Measurements from ENCODE around the gene NBPF4. TPM values are rescaled to one million over a fixed set of nuclear protein-coding genes. Genes with fewer than 3 reads are reported as not detected.
A peak's percentile ranks its signal among the peaks of the same experiment; 100 is the strongest.

NBPF4 gene
- polyA plus RNA-seq, 2 of the 4 experiments (the other 2 are of a cell fraction) = 0.25 to 0.37 TPM

- TF ChIP-seq REST (IDR thresholded peaks at IDR 0.05) (peak; percentile 29; the same call in 1 of the 2 replicates), PBX3 (IDR thresholded peaks at IDR 0.05) (0 out of 2 replicates have a peak, but pooled peaks have one; percentile 23), JUN (IDR thresholded peaks at IDR 0.05) (peak in 1 of 2 experiments; percentile 78; a peak in 2 of 5 replicates)
These were observed 43.8 kb downstream of the NBPF4 start, which contains the start of gene SLC25A24 (continued) for GRCh38 chr1:108199781-108200686.

- TF ChIP-seq MAX (IDR thresholded peaks at IDR 0.05) (0 out of 2 replicates have a peak, but pooled peaks have one; percentile 11), FOSL2 (IDR thresholded peaks at IDR 0.05) (no peak), FOSL2 (CRISPR knock-in tag; IDR thresholded peaks at IDR 0.05) (peak; percentile 31; the same call in 1 of the 2 replicates), NPAS2 (CRISPR knock-in tag; IDR thresholded peaks at IDR 0.05; ENCODE audit: borderline replicate concordance) (no peak)
- peak; percentile 17 to 47; a peak in 4 of 6 replicates for ATAC-seq
- POLR2A ChIA-PET = no interaction called here
- H3K4me2 ChIP-seq = peak overlapping the region; percentile 78
- no peak for FAIRE-seq
- peaks cover 16% of the 10 kb centered on the region; the same call in 1 of the 3 replicates for H3K4me1 ChIP-seq
- peak overlapping the region; percentile 94 to 98 for H3K27ac ChIP-seq
- CTCF ChIA-PET = no interaction called here
- WGBS (ENCODE audit: missing lambda C conversion rate) = under 1% methylated on average over 9 of the region's 9 CpGs
- H3K9me3 ChIP-seq = peaks cover 4% of the 10 kb centered on the region; the same call in 2 of the 3 replicates
- H3K4me3 ChIP-seq = peak overlapping the region; percentile 75
- peak; percentile 13 to 48 for DNase-seq (ENCODE audit: low read depth in 1 of 2, low spot score in 1 of 2)
These were observed 44.6 kb downstream of the NBPF4 start for GRCh38 chr1:108199201-108199691.

- ATAC-seq = no peak
- 100% methylated on average over 1 of the region's 1 CpG for WGBS (ENCODE audit: missing lambda C conversion rate)
- ChIA-PET POLR2A (no interaction called here), CTCF (interaction anchor here (1.2 kb wide), 1 partner anchor 33 kb away, joined by 3 read pairs; no protein-coding TSS in a partner anchor)
- Histone ChIP-seq H3K27ac (no peak overlapping the region), H3K4me3 (no peak overlapping the region), H3K9me3 (peaks cover 4% of the 10 kb centered on the region; the same call in 2 of the 3 replicates), H3K4me2 (no peak overlapping the region), H3K4me1 (peaks cover 12% of the 10 kb centered on the region; the same call in 1 of the 3 replicates)
- no peak for TF ChIP-seq NR3C1 (IDR thresholded peaks at IDR 0.05)
- TF ChIP-seq JUN (IDR thresholded peaks at IDR 0.05) = no peak
- TF ChIP-seq NFE2L2 (conservative IDR thresholded peaks at IDR 0.05; ENCODE audit: low read length) = no peak
- TF ChIP-seq E2F6 (IDR thresholded peaks at IDR 0.05; ENCODE audit: borderline replicate concordance, low read depth) = no peak
- TF ChIP-seq ZNF302 (CRISPR knock-in tag; IDR thresholded peaks at IDR 0.05) = no peak
- TF ChIP-seq ELK1 (IDR thresholded peaks at IDR 0.05; ENCODE audit: low read depth, low read length) = no peak
- TF ChIP-seq ZFP36 (IDR thresholded peaks at IDR 0.05; ENCODE audit: borderline replicate concordance, partially characterized antibody) = no peak
- no peak for TF ChIP-seq REST (IDR thresholded peaks at IDR 0.05)
- no peak for TF ChIP-seq CEBPB (IDR thresholded peaks at IDR 0.05)
- TF ChIP-seq CHD4 (IDR thresholded peaks at IDR 0.05; ENCODE audit: borderline replicate concordance) = no peak
- TF ChIP-seq ZSCAN20 (CRISPR knock-in tag; IDR thresholded peaks at IDR 0.05) = no peak
- no peak for TF ChIP-seq FOSL2 (IDR thresholded peaks at IDR 0.05)
- no peak for TF ChIP-seq FOSL2 (CRISPR knock-in tag; IDR thresholded peaks at IDR 0.05)
- no peak for TF ChIP-seq KDM5A (IDR thresholded peaks at IDR 0.05)
- no peak for TF ChIP-seq CHD2 (IDR thresholded peaks at IDR 0.05; ENCODE audit: low read length, partially characterized antibody)
- TF ChIP-seq HDAC2 (IDR thresholded peaks at IDR 0.05) = no peak
- DNase-seq (ENCODE audit: low read depth in 1 of 2, low spot score in 1 of 2) = no peak
- no peak for FAIRE-seq
These were observed 49.8 kb downstream of the NBPF4 start for GRCh38 chr1:108194051-108194450.
